Muscle layer of colon (tissue), 2 donors: ENCODE data around the gene BAG3.
"Not testable (repeated sequence)": the region's sequence is repeated elsewhere in the genome, so short reads cannot be mapped to it uniquely, and the experiment has no call there.

Experiments used
- H3K27ac ChIP-seq: one replicate; pipeline ENCODE4 v1.7.0; 2013; ENCODE audit warnings: low read depth, mild to moderate bottlenecking, low read length, moderate library complexity
- H3K27me3 ChIP-seq, 2 donors: one replicate each; pipeline ENCODE4 v1.7.0; 2013; ENCODE audit warnings: low read length in 2 of 2, mild to moderate bottlenecking in 2 of 2; ENCODE audit not compliant: insufficient read depth in 2 of 2, control insufficient read depth in 1 of 2
- H3K36me3 ChIP-seq: one replicate; pipeline ENCODE4 v1.7.0; 2013; ENCODE audit warnings: mild to moderate bottlenecking, low read length; ENCODE audit not compliant: insufficient read depth
- H3K4me1 ChIP-seq: one replicate; pipeline ENCODE4 v1.7.0; 2013; ENCODE audit warnings: mild to moderate bottlenecking, low read length; ENCODE audit not compliant: insufficient read depth
- H3K4me3 ChIP-seq, 2 donors: one replicate each; pipeline ENCODE4 v1.7.0; 2013; ENCODE audit warnings: low read length in 2 of 2, low read depth in 1 of 2, mild to moderate bottlenecking in 1 of 2, moderate library complexity in 1 of 2
- H3K9ac ChIP-seq: one replicate; pipeline ENCODE4 v1.7.0; 2013; ENCODE audit warnings: low read length
- H3K9me3 ChIP-seq: one replicate; pipeline ENCODE4 v1.7.0; 2013; ENCODE audit warnings: mild to moderate bottlenecking, low read length
- donor health status: abdominal sarcoma.
- donor health status: Adenocarcinoma of cecum.

BAG3 gene

DNA sequence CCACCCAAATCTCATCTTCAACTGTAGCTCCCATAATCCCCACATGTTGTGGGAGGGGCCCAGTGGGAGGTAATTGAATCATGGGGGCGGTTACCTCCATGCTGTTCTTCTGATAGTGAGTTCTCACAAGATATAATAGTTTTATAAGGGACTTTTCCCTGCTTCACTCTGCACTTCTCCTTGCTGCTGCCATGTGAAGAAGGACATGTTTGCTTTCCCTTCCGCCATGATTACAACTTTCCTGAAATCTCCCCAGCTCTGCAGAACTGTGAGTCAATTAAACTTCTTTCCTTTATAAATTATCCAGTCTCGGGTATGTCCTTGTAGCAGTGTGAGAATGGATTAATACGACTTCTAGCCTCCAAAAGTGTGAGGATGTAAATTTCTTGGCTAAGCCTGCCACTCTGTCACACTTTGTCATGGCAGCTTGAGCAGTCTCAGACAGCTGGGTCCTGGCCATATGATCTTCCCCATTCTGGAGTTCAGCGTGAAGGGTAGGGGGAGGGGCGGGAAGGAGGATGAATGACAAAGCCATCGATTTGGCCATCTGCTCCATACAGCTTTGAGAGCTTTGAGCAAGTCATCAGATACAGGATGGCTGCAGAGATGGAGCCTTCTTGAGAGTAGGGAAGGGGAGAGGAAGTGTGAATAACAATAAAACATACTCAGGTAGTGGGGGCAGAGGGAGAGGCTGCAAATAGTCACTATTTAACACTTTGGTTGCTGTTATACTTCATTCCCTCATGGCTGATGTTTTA, 55.5 kb downstream of the BAG3 start:
- Histone ChIP-seq H3K36me3 (no peaks in the 10 kb centered on the region), H3K4me3 (no peak overlapping the region), H3K4me1 (no peaks in the 10 kb centered on the region), H3K9ac (no peak overlapping the region), H3K27ac (no peak overlapping the region), H3K9me3 (no peaks in the 10 kb centered on the region), H3K27me3 (no peaks in the 10 kb centered on the region)

DNA sequence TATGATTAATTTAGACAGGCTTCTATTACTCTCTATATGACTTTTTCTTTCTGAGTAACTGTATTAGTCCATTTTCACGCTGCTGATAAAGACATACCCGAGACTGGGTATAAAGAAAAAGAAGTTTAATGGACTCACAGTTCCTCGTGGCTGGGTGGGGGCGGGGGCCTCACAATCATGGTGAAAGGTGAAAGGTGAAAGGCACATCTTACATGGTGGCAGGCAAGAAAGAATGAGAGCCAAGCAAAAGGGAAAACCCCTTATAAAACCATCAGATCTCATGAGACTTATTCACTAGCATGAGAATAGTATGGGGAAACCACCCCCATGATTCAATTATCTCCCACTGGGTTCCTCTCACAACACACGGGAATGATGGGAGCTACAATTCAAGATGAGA, 56.2 kb downstream of the BAG3 start:
- H3K27ac ChIP-seq, H3K27me3 ChIP-seq, H3K36me3 ChIP-seq, H3K9ac ChIP-seq, H3K4me3 ChIP-seq, H3K4me1 ChIP-seq, H3K9me3 ChIP-seq: not testable (repeated sequence)

DNA sequence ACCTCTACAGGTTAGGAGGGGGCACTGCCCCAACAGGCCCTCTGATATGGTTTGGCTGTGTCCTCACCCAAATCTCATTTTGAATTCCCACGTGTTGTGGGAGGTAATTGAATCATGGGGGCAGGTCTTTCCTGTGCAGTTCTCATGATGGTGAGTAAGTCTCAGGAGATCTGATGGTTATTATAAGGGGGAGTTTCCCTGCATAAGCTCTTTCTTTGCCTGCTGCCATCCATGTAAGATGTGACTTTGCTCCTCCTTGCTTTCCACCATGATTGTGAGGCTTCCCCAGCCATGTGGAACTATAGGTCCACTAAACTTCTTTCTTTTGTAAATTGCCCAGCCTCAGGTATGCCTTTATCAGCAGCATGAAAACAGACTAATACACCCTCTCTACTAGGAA, 59.8 kb downstream of the BAG3 start:
- not testable (repeated sequence) for H3K4me1 ChIP-seq, H3K9me3 ChIP-seq, H3K27me3 ChIP-seq, H3K4me3 ChIP-seq, H3K36me3 ChIP-seq, H3K27ac ChIP-seq, H3K9ac ChIP-seq

DNA sequence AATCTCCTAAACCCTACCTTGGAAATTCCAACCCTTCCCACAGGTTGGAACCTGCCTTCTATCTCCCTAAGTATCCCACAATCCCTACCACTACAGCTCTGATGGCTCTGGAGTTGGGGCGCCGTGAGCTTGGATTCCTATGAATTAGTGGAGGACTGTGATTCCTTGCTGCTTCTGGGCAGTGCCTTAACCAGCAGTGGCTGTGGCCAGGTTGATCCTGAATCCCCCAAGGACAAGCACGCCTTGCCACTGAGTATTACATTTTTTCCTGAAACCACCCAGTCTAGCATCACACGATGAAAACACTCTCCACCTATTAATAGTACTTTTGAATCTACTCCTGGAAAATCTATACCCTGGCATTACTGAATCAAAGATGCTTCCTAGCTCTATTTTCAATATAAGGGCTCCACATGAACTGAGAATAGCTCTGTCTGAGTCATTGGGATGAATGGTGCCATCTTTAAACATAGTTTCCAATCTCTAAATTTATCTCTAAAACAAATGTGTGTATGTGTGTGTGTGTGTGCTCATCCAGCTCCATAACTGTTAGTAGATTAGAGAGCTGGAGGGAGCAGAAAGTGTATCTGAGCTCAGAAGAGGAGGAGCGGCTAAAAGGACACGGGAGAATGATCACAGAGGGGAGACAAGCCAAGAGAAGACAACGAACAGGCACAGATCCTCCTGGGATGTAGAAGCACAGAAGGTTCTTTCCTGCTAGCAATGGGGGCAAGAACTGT, 62.7 kb downstream of the BAG3 start:
- no peak overlapping the region for H3K27ac ChIP-seq
- no peaks in the 10 kb centered on the region for H3K36me3 ChIP-seq
- H3K9me3 ChIP-seq = no peaks in the 10 kb centered on the region
- no peaks in the 10 kb centered on the region for H3K27me3 ChIP-seq
- no peak overlapping the region for H3K9ac ChIP-seq
- no peak overlapping the region for H3K4me3 ChIP-seq
- H3K4me1 ChIP-seq = no peaks in the 10 kb centered on the region

DNA sequence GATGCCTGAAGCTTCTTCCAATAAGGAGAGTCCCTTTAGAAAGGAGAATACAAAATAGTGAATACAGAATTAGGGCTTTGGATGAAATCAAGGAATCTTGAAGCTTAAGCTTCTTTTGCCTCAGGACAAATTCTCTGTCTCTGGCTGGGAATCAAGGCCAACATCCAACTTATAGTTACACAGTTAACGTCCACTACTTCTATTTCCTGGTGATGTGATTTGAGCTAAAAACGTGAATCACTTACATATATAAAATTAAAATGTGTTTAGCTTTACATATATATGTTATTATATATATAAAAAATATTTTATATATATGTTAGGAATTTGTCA, 63.3 kb downstream of the BAG3 start:
- Histone ChIP-seq H3K27ac (no peak overlapping the region), H3K9me3 (no peaks in the 10 kb centered on the region), H3K4me1 (no peaks in the 10 kb centered on the region), H3K27me3 (no peaks in the 10 kb centered on the region), H3K36me3 (no peaks in the 10 kb centered on the region), H3K9ac (no peak overlapping the region), H3K4me3 (no peak overlapping the region)

DNA sequence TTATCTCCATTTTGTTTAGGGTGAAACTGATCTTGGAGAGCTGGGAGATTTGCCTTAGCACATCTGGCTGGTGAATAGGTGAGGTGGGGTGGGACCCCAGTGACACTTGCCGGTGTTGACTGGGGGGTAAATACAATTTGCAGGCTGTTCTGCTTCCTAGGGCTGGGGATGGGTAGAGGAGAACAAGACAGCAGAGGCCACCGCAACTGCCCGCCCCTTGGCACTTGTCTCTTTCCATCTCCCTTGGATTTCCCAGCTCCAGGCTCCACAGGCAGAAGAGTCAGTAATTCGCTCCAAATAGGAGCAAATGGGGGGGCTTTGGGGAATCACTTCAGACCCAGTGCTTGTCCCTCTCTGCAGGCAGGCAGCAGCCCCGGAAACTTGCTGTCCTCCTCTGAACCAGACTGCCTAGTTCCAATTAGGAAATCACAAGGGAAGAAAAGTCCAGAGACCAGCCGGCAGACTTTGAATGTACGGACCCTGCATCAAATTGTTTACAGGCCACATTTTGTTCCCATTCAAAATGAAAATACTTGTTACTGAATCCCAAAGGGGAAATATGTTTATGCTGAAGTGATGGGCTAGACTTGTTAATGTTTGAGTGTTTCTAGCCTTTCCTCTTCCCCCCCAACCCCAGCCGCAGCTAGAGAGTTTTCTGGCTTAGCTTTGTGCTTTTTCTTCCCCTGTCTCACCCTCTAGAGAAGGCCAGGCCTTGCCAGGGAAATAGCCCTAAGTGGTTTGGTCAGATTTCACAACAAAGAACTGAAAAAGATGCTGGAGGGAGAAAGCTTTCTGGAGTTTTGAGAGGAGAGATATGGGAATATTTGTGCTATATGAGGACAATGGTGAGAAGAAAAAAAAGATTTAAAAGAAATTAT, 64.7 kb downstream of the BAG3 start:
- H3K4me3 ChIP-seq = no peak overlapping the region
- no peaks in the 10 kb centered on the region for H3K27me3 ChIP-seq
- no peaks in the 10 kb centered on the region for H3K9me3 ChIP-seq
- H3K27ac ChIP-seq = no peak overlapping the region
- H3K4me1 ChIP-seq = no peaks in the 10 kb centered on the region
- H3K36me3 ChIP-seq = no peaks in the 10 kb centered on the region
- no peak overlapping the region for H3K9ac ChIP-seq

DNA sequence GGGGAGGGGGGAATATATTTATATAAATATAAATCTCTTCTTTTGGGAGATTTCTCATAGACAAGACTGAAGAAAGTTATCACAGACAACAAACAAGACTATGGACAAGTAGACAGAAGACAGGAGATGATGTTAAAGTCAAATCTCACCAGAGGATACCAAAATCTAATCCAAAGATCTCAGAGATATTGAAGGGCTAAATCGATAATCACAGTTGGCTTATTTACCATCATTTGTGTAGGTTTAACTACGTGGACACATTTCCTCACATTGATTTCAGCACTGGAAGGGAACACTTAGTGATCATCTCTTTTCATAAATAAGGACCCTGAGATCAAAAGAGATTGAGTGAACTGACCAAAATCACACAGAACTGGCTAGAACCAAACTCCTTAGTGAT, 72.0 kb downstream of the BAG3 start:
- H3K27ac ChIP-seq = no peak overlapping the region
- peaks cover 26% of the 10 kb centered on the region for H3K4me1 ChIP-seq
- no peak overlapping the region for H3K9ac ChIP-seq
- no peaks in the 10 kb centered on the region for H3K9me3 ChIP-seq
- H3K27me3 ChIP-seq = no peaks in the 10 kb centered on the region
- H3K4me3 ChIP-seq = no peak overlapping the region
- H3K36me3 ChIP-seq = no peaks in the 10 kb centered on the region

DNA sequence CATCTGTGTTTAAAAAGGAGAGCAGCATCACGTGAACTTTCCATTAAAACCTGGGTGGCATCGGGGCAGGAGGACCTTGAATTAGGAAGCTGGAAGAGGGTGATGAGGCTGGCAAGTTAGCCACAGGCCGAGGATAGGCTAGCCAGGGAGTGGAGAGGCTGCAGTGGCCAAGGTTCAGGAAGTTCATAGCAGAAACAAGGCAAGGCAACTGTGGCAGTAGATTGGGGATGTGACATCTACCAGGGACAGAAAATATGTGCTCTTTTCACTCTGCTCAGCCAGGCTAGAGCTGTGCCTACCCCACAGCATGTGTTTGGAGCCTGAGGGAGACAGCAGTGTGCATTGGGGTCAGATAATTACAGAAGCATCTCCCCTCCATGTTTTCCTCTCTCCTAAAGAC, 72.4 kb downstream of the BAG3 start:
- H3K9me3 ChIP-seq = no peaks in the 10 kb centered on the region
- H3K36me3 ChIP-seq = no peaks in the 10 kb centered on the region
- no peaks in the 10 kb centered on the region for H3K27me3 ChIP-seq
- H3K27ac ChIP-seq = no peak overlapping the region
- H3K4me1 ChIP-seq = peaks cover 31% of the 10 kb centered on the region
- H3K9ac ChIP-seq = no peak overlapping the region
- H3K4me3 ChIP-seq = no peak overlapping the region

DNA sequence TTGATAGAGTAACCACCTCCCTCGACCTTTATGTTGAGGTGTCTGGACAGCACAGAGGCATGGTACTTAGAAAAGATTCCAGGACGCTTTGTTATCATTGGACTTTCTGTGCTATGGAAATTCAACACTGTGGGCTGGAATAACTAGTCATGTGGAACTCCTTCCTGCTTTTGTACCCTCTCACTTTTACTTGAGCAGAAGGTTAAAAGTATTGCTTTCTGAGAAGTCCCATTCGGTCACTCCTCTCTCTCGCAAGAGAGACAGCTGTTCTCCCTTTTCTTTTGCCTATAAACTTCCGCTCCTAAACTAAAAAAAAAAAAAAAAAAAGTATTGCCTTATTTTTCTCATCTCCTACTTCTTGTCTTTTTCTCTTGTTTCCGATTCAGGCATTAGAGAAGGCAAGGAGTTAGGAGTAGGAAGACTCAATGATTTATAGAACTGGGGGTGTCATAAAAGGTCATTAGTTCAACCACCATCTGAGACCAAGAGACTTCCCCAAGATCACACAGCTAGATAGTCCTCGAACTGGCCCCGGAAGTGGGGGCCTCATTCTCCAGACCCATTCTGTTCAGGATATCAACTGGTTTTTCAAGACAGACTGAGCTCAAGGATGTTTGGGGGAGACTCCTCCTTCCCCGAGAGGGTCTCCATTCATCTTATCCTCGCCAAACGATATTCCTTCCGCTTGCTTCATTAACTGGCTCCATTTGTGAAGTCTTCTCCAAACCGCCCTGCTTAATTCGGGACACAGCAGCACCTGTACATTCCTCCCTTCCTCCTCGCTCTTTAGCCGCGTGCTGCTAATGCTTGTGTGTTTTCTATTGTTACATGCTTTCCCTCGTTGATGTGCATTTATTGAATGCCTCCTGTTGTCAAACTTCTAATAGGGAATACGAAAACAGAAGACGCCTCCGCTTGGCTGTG, 73.7 kb downstream of the BAG3 start:
- Histone ChIP-seq H3K27ac (peak overlapping the region; percentile 94), H3K9me3 (no peaks in the 10 kb centered on the region), H3K4me3 (peak overlapping the region; percentile 64 to 97), H3K27me3 (no peaks in the 10 kb centered on the region), H3K9ac (peak overlapping the region; percentile 92), H3K36me3 (no peaks in the 10 kb centered on the region), H3K4me1 (peaks cover 34% of the 10 kb centered on the region)

DNA sequence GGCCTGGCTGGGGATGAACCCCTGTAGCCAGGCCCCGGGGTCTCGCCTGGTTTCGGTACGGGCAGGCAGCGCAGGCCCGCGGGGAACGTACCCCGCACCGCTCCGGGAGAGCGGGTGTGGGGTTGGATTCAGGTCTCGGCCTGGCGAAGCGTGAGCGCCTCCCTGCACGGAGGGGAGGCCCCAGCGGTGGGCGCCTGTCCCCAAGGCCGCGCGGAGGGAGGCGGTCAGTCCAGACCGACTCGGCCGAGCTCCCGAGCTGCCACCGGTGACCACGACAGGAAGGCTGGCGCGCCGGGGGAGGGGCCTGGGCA, 74.3 kb downstream of the BAG3 start:
- Histone ChIP-seq H3K36me3 (no peaks in the 10 kb centered on the region), H3K9ac (peak overlapping the region; percentile 92), H3K27me3 (no peaks in the 10 kb centered on the region), H3K9me3 (no peaks in the 10 kb centered on the region), H3K4me1 (peaks cover 34% of the 10 kb centered on the region), H3K27ac (peak overlapping the region; percentile 94), H3K4me3 (peak overlapping the region; percentile 64 to 97)
